GM19023 (cell line): ENCODE data around the gene RPL28.
A peak's percentile ranks its signal among the peaks of the same experiment; 100 is the strongest.

Source experiments
- ATAC-seq: cut with Tn5 transposase; IDR thresholded peaks from one replicate; pipeline ENCODE4 v1.9.1; 2021; ENCODE audit warnings: mild to moderate bottlenecking, moderate library complexity; ENCODE audit not compliant: unreplicated experiment

Gene RPL28

GRCh38 chr19:55385724-55386492, at the start of gene RPL28:
RPL28 (plus strand) TSS chr19:55385932; CDS start chr19:55386358, 426 bp downstream.
- ATAC-seq: peak; percentile 69

- ATAC-seq: no peak
Measured at GRCh38 chr19:55336101-55336500, 49.6 kb upstream of the RPL28 start.

GRCh38 chr19:55339105-55339888, 46.4 kb upstream of the RPL28 start, which contains the start of gene KMT5C:
KMT5C (plus strand) TSS chr19:55339876; CDS start chr19:55341937, 2,061 bp downstream.
- peak; percentile 83 for ATAC-seq

- ATAC-seq: no peak
Measured at GRCh38 chr19:55339889-55340783, 45.6 kb upstream of the RPL28 start.

- ATAC-seq: no peak
Measured at GRCh38 chr19:55340784-55341147, 45.0 kb upstream of the RPL28 start.

- no peak for ATAC-seq
Measured at GRCh38 chr19:55341171-55341588, 44.6 kb upstream of the RPL28 start.

- ATAC-seq: no peak
Measured at GRCh38 chr19:55341595-55342531, 43.9 kb upstream of the RPL28 start.

- no peak for ATAC-seq
Measured at GRCh38 chr19:55344444-55344843, 41.3 kb upstream of the RPL28 start.

- no peak for ATAC-seq
Measured at GRCh38 chr19:55345101-55345817, 40.5 kb upstream of the RPL28 start.

GRCh38 chr19:55345818-55346724, 39.7 kb upstream of the RPL28 start:
- ATAC-seq: no peak

- ATAC-seq: no peak
Measured at GRCh38 chr19:55346725-55347441, 38.8 kb upstream of the RPL28 start.

- no peak for ATAC-seq
Measured at GRCh38 chr19:55347442-55348009, 38.2 kb upstream of the RPL28 start.

GRCh38 chr19:55348317-55349034, 37.3 kb upstream of the RPL28 start:
- no peak for ATAC-seq

GRCh38 chr19:55350620-55351315, 35.0 kb upstream of the RPL28 start:
- no peak for ATAC-seq

- no peak for ATAC-seq
Measured at GRCh38 chr19:55352040-55352439, 33.7 kb upstream of the RPL28 start.

GRCh38 chr19:55352549-55353145, 33.1 kb upstream of the RPL28 start:
- no peak for ATAC-seq
